Measurements from ENCODE around the gene LRRC4B.

Gene LRRC4B

DNA sequence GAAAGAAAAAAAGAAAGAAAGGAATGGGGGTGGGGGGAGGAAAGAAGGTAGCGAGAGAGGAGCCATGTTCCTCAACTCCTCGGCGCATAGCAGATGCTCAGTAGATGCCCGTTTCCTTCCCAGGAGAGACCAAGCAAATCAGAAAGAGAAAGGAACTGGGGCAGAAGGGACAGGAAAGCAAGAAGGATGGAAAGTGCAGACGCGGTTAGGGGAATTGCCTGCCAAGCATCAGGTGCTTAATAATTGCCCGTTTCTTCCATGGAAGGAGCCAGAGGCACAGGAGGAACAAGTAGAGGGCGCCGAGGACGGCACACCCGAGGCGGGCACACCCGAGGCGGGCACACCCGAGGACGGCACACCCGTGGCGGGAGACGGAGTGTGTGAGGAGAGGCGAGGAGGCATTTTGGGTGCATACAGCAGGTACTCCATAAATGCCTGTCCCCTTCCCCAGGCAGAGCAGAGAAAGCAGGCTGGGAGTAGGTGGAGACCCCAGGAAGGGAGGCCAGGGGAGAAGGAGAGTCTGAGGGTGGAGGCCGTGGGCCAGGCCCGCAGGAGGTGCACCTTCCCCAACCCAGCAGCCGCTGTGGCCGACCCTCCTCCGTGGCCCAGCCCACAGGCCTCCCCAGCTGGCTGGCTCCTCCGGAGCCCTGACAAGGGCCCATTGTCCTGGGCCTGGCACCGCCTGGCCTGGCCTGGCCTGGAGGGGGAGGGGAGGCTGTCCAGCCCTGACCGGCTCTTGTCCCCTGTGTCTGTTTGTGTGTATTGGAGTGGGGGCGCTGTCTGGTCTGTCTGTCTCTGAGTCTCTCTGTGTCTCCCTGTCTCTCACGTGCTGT lies 71.8 kb downstream of the LRRC4B start:
- DNase-seq (ENCODE audit: low spot score) = no peak
- TF ChIP-seq CTCF (IDR thresholded peaks at IDR 0.05; ENCODE audit: extremely low read depth, missing control alignments) = no peak

GRCh38 chr19:50495020-50495531 lies 73.2 kb downstream of the LRRC4B start:
- no peak for DNase-seq (ENCODE audit: low spot score)

GRCh38 chr19:50494186-50495019 lies 73.8 kb downstream of the LRRC4B start:
- DNase-seq (ENCODE audit: low spot score) = no peak
- TF ChIP-seq CTCF (IDR thresholded peaks at IDR 0.05; ENCODE audit: extremely low read depth, missing control alignments) = no peak

More at GRCh38 chr19:50495020-50495531, 73.2 kb downstream of the LRRC4B start:
- no peak for TF ChIP-seq CTCF (IDR thresholded peaks at IDR 0.05; ENCODE audit: extremely low read depth, missing control alignments)

DNA sequence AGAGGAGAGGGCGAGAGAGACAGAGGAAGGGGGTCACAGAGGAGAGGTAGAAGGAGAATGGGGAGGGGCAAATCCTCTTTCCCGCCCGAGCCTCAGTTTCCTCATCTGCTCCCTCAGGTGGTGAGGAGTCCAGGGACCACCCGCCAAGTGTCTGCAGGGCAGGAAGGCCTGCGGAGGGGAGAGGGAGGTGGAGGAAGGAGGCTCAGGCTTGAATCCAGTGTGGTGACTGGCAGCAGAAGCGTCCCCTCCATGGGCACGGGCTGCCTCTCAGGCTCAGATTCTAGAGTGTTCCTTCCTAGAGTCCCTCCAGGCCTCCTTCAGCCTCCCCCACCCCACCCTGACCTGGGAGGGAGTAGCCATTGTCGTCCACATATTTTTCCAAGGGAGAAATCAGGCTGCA lies 75.1 kb downstream of the LRRC4B start:
- no peak for TF ChIP-seq CTCF (IDR thresholded peaks at IDR 0.05; ENCODE audit: extremely low read depth, missing control alignments)

GRCh38 chr19:50492303-50493052 lies 75.8 kb downstream of the LRRC4B start:
- TF ChIP-seq CTCF (IDR thresholded peaks at IDR 0.05; ENCODE audit: extremely low read depth, missing control alignments) = no peak
- DNase-seq (ENCODE audit: low spot score) = no peak

More for the DNA sequence above, 75.1 kb downstream of the LRRC4B start:
- DNase-seq (ENCODE audit: low spot score) = no peak

DNA sequence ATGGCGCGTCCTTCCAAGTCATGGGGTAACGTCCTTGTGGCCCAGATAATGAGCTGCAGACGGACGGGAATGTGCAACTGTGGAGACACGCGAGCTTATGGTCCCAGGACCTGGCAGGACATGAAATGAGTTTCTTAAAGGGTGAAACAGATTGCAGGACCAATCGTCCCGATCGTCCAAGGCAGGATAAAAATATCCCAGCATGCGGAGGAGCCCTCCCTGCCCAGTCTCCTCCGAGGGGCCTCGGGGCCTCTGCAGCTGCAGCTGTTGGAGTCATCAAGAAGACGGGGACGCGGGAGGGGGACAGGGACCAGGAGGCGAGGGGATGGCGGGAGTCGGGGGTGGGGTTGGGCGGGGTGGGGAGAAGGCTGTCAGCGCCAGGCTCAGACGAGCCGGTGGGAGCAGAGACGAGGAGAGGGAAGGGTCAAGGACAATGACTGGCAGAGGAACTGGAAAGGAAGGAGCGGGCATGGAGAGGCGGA lies 77.2 kb downstream of the LRRC4B start:
- TF ChIP-seq CTCF (IDR thresholded peaks at IDR 0.05; ENCODE audit: extremely low read depth, missing control alignments) = no peak
- DNase-seq (ENCODE audit: low spot score) = no peak
